HL-60 (cell line): Measurements from ENCODE around the gene STRIP2.

Experiments used
- DNase-seq, 2 experiments: peaks; one replicate each; pipeline ENCODE4 v3.0.0-alpha.2; 2010 to 2020; ENCODE audit warnings: low read depth in 1 of 2, low spot score in 1 of 2
- H3K27ac ChIP-seq: fragments of 250-450 bp; sonication (Bioruptor Pico); replicated peaks from 2 replicates; pipeline ENCODE4 v1.5.1; 2020; ENCODE audit warnings: mild to moderate bottlenecking, moderate library complexity
- H3K27me3 ChIP-seq: fragments of 250-450 bp; sonication (Bioruptor Pico); 2 replicates; pipeline ENCODE4 v1.5.1; 2021; ENCODE audit warnings: mild to moderate bottlenecking, moderate library complexity; ENCODE audit not compliant: insufficient read depth, poor library complexity, severe bottlenecking
- H3K4me3 ChIP-seq: replicated peaks from 2 replicates; pipeline ENCODE4 v1.5.1; 2011; ENCODE audit warnings: mild to moderate bottlenecking, control low read depth, low read length; ENCODE audit not compliant: insufficient read depth
- GABPA ChIP-seq: IDR thresholded peaks from 2 replicates; pipeline ENCODE4 v1.6.1; 2012; ENCODE audit warnings: low read depth
- POLR2AphosphoS5 ChIP-seq: IDR thresholded peaks from 2 replicates; pipeline ENCODE4 v1.6.1; 2012; ENCODE audit warnings: low read depth
- SPI1 ChIP-seq: IDR thresholded peaks from 2 replicates; pipeline ENCODE4 v1.6.1; 2012; ENCODE audit warnings: low read depth, mild to moderate bottlenecking, borderline replicate concordance
- TF ChIP-seq, protein P1 (sequence below): IDR thresholded peaks from one replicate; pipeline ENCODE4 v1.5.1; 2011; ENCODE audit warnings: low read length, control low read depth, inconsistent platforms; ENCODE audit not compliant: insufficient read depth
- TF ChIP-seq, protein P2 (sequence below): IDR thresholded peaks from 2 replicates; pipeline ENCODE4 v1.6.1; 2012; ENCODE audit warnings: low read depth; ENCODE audit not compliant: insufficient replicate concordance

STRIP2 gene

DNA sequence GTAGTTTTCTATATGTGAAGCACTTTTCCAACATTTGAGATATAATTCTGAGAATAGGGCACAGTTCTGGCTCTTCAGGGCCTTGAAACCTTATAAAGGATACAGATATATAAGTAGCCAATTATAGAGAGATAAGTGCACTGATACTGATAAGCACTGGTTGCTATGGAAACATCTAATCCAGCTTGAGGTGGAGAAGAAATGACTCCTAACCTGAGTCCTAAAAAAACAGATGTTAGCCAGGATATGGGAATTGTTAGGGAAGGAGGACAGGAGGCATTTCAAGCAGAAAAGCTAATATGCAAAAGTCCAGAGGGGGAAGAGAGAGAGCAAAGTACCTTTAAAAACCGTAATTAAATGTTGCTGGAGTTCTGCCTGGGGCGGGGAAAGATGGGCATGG is 30.8 kb downstream of the STRIP2 start:
- Histone ChIP-seq H3K27me3 (no peaks in the 10 kb centered on the region), H3K4me3 (no peak overlapping the region), H3K27ac (no peak overlapping the region)
- TF ChIP-seq GABPA = no peak
- TF ChIP-seq, protein P1, sequence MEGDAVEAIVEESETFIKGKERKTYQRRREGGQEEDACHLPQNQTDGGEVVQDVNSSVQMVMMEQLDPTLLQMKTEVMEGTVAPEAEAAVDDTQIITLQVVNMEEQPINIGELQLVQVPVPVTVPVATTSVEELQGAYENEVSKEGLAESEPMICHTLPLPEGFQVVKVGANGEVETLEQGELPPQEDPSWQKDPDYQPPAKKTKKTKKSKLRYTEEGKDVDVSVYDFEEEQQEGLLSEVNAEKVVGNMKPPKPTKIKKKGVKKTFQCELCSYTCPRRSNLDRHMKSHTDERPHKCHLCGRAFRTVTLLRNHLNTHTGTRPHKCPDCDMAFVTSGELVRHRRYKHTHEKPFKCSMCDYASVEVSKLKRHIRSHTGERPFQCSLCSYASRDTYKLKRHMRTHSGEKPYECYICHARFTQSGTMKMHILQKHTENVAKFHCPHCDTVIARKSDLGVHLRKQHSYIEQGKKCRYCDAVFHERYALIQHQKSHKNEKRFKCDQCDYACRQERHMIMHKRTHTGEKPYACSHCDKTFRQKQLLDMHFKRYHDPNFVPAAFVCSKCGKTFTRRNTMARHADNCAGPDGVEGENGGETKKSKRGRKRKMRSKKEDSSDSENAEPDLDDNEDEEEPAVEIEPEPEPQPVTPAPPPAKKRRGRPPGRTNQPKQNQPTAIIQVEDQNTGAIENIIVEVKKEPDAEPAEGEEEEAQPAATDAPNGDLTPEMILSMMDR = no peak
- TF ChIP-seq, protein P2, sequence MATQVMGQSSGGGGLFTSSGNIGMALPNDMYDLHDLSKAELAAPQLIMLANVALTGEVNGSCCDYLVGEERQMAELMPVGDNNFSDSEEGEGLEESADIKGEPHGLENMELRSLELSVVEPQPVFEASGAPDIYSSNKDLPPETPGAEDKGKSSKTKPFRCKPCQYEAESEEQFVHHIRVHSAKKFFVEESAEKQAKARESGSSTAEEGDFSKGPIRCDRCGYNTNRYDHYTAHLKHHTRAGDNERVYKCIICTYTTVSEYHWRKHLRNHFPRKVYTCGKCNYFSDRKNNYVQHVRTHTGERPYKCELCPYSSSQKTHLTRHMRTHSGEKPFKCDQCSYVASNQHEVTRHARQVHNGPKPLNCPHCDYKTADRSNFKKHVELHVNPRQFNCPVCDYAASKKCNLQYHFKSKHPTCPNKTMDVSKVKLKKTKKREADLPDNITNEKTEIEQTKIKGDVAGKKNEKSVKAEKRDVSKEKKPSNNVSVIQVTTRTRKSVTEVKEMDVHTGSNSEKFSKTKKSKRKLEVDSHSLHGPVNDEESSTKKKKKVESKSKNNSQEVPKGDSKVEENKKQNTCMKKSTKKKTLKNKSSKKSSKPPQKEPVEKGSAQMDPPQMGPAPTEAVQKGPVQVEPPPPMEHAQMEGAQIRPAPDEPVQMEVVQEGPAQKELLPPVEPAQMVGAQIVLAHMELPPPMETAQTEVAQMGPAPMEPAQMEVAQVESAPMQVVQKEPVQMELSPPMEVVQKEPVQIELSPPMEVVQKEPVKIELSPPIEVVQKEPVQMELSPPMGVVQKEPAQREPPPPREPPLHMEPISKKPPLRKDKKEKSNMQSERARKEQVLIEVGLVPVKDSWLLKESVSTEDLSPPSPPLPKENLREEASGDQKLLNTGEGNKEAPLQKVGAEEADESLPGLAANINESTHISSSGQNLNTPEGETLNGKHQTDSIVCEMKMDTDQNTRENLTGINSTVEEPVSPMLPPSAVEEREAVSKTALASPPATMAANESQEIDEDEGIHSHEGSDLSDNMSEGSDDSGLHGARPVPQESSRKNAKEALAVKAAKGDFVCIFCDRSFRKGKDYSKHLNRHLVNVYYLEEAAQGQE = no peak
- TF ChIP-seq POLR2AphosphoS5 = no peak
- TF ChIP-seq SPI1 = no peak
- no peak for DNase-seq

DNA sequence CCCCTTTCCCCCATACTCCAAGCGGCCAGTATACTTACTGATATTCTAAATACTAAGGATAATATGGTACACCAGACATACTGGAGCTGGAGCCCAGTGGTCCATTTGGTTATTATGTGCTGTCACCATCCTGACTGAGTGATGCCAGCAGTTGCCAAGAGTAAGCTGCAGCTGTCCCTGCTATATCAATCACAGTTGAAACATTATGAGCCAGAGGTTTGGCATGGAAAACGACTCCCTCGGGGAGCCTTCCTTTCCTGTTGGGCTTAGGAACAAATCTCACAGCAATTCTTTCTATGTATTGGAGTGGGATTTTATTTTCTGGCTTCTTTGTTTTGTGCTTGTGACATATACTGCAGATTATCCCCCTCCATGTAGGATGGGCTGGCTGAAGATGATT is 32.6 kb downstream of the STRIP2 start:
- Histone ChIP-seq H3K27me3 (no peaks in the 10 kb centered on the region), H3K4me3 (no peak overlapping the region), H3K27ac (no peak overlapping the region)
- TF ChIP-seq GABPA (no peak), SPI1 (no peak), POLR2AphosphoS5 (no peak)
- TF ChIP-seq, protein P2 = no peak
- TF ChIP-seq, protein P1 = no peak
- DNase-seq = no peak

DNA sequence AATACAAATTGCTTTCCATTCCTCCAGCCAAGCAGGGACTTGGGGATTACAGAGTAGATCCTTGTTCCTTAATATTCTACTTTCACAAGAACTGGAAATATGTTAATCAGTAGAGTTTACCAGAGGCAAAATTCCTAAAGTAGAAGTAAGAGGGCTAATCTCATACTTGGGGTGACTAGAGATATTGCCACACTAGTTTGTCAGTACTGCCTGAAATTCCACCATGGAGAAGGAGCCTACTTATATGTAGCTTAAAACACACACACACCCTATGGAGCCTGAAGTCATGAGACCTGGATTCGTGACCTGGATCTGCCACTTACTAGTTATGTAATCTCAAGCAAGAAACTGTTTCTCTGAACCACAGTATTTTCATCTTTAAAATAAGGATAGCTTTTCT is 33.9 kb downstream of the STRIP2 start:
- no peaks in the 10 kb centered on the region for H3K27me3 ChIP-seq
- no peak overlapping the region for H3K4me3 ChIP-seq
- no peak overlapping the region for H3K27ac ChIP-seq
- TF ChIP-seq, protein P1 = no peak
- TF ChIP-seq, protein P2 = no peak
- TF ChIP-seq GABPA (no peak), SPI1 (no peak), POLR2AphosphoS5 (no peak)
- DNase-seq = no peak
